ENCODE measurements around the gene GNG13.
A peak's percentile ranks its signal among the peaks of the same experiment; 100 is the strongest.

The GNG13 gene

GRCh38 chr16:793414-793813, 7.1 kb downstream of the GNG13 start:
- no peak for TF ChIP-seq CTCF (conservative IDR thresholded peaks at IDR 0.05; ENCODE audit: low read depth, low read length)
- H3K4me3 ChIP-seq (ENCODE audit: low read depth, low read length): no peak overlapping the region
- DNase-seq (ENCODE audit: low read depth): no peak

- no peak overlapping the region for H3K4me3 ChIP-seq (ENCODE audit: low read depth, low read length)
- no peak for TF ChIP-seq CTCF (conservative IDR thresholded peaks at IDR 0.05; ENCODE audit: low read depth, low read length)
- DNase-seq (ENCODE audit: low read depth): no peak
These were observed 8.1 kb downstream of the GNG13 start for GRCh38 chr16:792221-792995.

- DNase-seq (ENCODE audit: low read depth): no peak
- no peak for TF ChIP-seq CTCF (conservative IDR thresholded peaks at IDR 0.05; ENCODE audit: low read depth, low read length)
- H3K4me3 ChIP-seq (ENCODE audit: low read depth, low read length): no peak overlapping the region
These were observed 9.4 kb downstream of the GNG13 start for GRCh38 chr16:791131-791530.

GRCh38 chr16:790086-790485, 10.4 kb downstream of the GNG13 start:
- H3K4me3 ChIP-seq (ENCODE audit: low read depth, low read length): no peak overlapping the region

GRCh38 chr16:789191-789850, 11.2 kb downstream of the GNG13 start:
- peak overlapping the region; percentile 85 for H3K4me3 ChIP-seq (ENCODE audit: low read depth, low read length)
- TF ChIP-seq CTCF (conservative IDR thresholded peaks at IDR 0.05; ENCODE audit: low read depth, low read length): no peak
- no peak for DNase-seq (ENCODE audit: low read depth)

More at GRCh38 chr16:790086-790485, 10.4 kb downstream of the GNG13 start:
- no peak for DNase-seq (ENCODE audit: low read depth)
- TF ChIP-seq CTCF (conservative IDR thresholded peaks at IDR 0.05; ENCODE audit: low read depth, low read length): no peak

GRCh38 chr16:788399-789126, 12.0 kb downstream of the GNG13 start, which contains the start of gene CHTF18:
Gene CHTF18, plus strand, starts transcription at chr16:788620. Its CDS starts 65 bp downstream, at chr16:788685.
- H3K4me3 ChIP-seq (ENCODE audit: low read depth, low read length): peak within 1 kb of the TSS; percentile 86
- TF ChIP-seq CTCF (conservative IDR thresholded peaks at IDR 0.05; ENCODE audit: low read depth, low read length): no peak
- DNase-seq (ENCODE audit: low read depth): peak; percentile 93

Data from choroid plexus epithelial cell (primary cell).